ENCODE measurements around the gene CREB1. TPM values are rescaled to one million over a fixed set of nuclear protein-coding genes. Genes with fewer than 3 reads are reported as not detected.

Gene CREB1
- total and polyA plus RNA-seq, 11 donors: 4.3 to 58.9 (median 48.9) TPM

DNA sequence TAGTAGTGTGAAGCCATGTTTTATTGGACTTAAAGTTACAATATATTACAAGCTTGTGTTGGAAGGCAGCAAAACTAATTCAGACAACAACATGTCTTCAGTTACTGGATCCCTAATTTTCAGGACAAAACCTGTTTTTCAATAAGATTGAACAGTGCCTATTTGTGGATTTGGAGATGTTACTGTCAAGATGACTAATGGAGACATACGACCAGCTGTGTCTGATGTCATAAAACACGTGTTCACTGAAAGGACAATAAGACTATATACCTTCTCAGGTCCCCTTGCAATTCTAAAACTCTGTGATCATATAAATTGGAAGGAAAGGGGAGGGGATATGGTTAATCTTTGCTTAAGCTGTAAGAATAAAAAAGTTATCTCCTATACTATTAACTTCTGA is 73.7 kb downstream of the CREB1 start:
- TF ChIP-seq POLR2A (IDR thresholded peaks at IDR 0.05): no peak
- TF ChIP-seq, protein P1, sequence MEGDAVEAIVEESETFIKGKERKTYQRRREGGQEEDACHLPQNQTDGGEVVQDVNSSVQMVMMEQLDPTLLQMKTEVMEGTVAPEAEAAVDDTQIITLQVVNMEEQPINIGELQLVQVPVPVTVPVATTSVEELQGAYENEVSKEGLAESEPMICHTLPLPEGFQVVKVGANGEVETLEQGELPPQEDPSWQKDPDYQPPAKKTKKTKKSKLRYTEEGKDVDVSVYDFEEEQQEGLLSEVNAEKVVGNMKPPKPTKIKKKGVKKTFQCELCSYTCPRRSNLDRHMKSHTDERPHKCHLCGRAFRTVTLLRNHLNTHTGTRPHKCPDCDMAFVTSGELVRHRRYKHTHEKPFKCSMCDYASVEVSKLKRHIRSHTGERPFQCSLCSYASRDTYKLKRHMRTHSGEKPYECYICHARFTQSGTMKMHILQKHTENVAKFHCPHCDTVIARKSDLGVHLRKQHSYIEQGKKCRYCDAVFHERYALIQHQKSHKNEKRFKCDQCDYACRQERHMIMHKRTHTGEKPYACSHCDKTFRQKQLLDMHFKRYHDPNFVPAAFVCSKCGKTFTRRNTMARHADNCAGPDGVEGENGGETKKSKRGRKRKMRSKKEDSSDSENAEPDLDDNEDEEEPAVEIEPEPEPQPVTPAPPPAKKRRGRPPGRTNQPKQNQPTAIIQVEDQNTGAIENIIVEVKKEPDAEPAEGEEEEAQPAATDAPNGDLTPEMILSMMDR (IDR thresholded peaks at IDR 0.05): no peak
- H3K27ac ChIP-seq: no peak overlapping the region
- 65 to 82% (median 73%) methylated on average over 2 of the region's 2 CpGs for WGBS, 4 donors
- H3K27me3 ChIP-seq: no peaks in the 10 kb centered on the region
- H3K4me1 ChIP-seq: peaks cover 0 to 5% (median 0%) of the 10 kb centered on the region in 12 donors
- H3K4me3 ChIP-seq: no peak overlapping the region
- DNase-seq: no peak
- peaks cover 0 to 24% (median 2%) of the 10 kb centered on the region in 9 donors for H3K36me3 ChIP-seq
- no peaks in the 10 kb centered on the region for H3K9me3 ChIP-seq
- ATAC-seq: no peak
- intact Hi-C loops (cut with DNase I): no loop called here

DNA sequence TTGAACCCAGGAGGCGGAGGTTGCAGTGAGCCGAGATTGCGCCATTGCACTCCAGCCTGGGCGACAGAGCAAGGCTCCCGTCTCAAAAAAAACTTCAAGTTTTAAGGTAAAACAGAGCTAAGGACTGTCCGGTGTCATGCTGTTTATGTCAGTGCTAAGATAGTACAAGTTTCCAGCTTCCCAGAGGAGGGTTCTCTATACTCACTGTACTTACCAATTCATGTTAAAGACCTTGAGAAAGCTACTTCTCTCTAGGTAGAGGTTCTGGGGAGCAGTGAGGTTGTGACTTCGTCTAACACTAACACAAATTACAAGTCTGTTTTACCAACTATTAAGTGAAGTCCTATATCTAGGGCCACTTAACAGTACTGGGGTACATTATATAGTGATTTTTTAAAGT is 76.6 kb downstream of the CREB1 start:
- no peak overlapping the region for H3K4me3 ChIP-seq
- H3K9me3 ChIP-seq: no peaks in the 10 kb centered on the region
- H3K36me3 ChIP-seq: peaks cover 0 to 15% (median 0%) of the 10 kb centered on the region in 9 donors
- intact Hi-C loops (cut with DNase I): no loop called here
- no peaks in the 10 kb centered on the region for H3K4me1 ChIP-seq
- 91 to 96% (median 93%) methylated on average over 7 of the region's 7 CpGs for WGBS, 4 donors
- H3K27me3 ChIP-seq: no peaks in the 10 kb centered on the region
- ATAC-seq: no peak
- H3K27ac ChIP-seq: no peak overlapping the region
- TF ChIP-seq POLR2A (IDR thresholded peaks at IDR 0.05): no peak
- TF ChIP-seq, protein P1 (IDR thresholded peaks at IDR 0.05): no peak
- DNase-seq: no peak

DNA sequence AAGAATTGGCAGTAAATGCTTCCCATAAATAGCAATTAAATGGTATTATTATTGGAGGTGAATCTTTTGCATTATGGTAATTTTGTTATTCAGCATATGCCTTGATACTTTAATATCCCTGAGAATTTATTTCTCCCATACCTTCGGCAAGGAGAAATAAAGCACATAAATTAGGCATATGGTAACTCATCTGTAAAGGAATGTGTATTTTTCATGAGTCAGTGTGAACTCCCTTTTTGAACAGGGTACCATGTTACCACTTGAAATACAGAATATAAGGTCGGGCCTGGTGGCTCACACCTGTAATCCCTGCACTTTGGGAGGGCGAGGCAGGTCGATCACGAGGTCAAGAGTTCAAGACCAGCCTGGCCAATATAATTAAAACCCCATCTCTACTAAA is 77.1 kb downstream of the CREB1 start:
- Histone ChIP-seq H3K4me3 (no peak overlapping the region), H3K4me1 (no peaks in the 10 kb centered on the region), H3K27ac (no peak overlapping the region), H3K36me3 (peaks cover 0 to 11% (median 0%) of the 10 kb centered on the region in 9 donors), H3K27me3 (no peaks in the 10 kb centered on the region), H3K9me3 (no peaks in the 10 kb centered on the region)
- WGBS, 4 donors: 95 to 97% (median 97%) methylated on average over 5 of the region's 5 CpGs
- ATAC-seq (no peak), DNase-seq (no peak)
- intact Hi-C loops (cut with DNase I): no loop called here
- TF ChIP-seq POLR2A (IDR thresholded peaks at IDR 0.05): no peak
- TF ChIP-seq, protein P1 (IDR thresholded peaks at IDR 0.05): no peak

DNA sequence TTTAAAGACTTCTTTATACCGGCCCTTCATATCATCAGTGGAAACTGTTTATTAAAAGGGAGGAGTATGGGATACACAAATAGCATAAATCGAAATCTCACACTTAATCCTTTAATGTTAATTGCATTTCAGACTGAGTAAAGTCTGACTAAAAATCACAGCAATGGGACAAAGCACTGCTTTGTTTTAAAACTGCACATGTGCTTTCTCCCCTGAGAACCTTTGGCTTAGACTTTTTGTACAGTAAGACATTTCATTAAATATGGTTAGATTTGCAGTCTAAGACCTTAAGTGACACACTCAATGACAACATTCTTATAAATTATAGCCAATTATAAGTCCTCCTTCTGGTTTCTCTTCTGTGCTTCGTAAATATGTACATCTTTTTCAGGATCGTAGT is 83.0 kb downstream of the CREB1 start:
- TF ChIP-seq, protein P1 (IDR thresholded peaks at IDR 0.05): no peak
- TF ChIP-seq POLR2A (IDR thresholded peaks at IDR 0.05): no peak
- H3K9me3 ChIP-seq: no peaks in the 10 kb centered on the region
- peaks cover 0 to 6% (median 0%) of the 10 kb centered on the region in 12 donors for H3K4me1 ChIP-seq
- DNase-seq: no peak
- no peak overlapping the region for H3K4me3 ChIP-seq
- H3K27ac ChIP-seq: no peak overlapping the region
- no peak for ATAC-seq
- WGBS, 4 donors: 82 to 88% (median 84%) methylated on average over 4 of the region's 4 CpGs
- H3K36me3 ChIP-seq: peaks cover 0 to 30% (median 7%) of the 10 kb centered on the region in 9 donors
- intact Hi-C loops (cut with DNase I): no loop called here
- H3K27me3 ChIP-seq: no peaks in the 10 kb centered on the region

Data from heart left ventricle (tissue), 16 donors.